HFF-Myc (cell line): ENCODE measurements around the gene GRIK2.

Experiments
- DNase-seq: peaks from one replicate; pipeline ENCODE4 v3.0.0-alpha.2; 2011; ENCODE audit warnings: low read depth; ENCODE audit errors: extremely low read depth
- H3K4me3 ChIP-seq: replicated peaks from 2 replicates; pipeline ENCODE4 v1.5.1; 2011; ENCODE audit warnings: low read depth, mild to moderate bottlenecking, control low read depth, low read length
- CTCF ChIP-seq: IDR thresholded peaks from 2 replicates; pipeline ENCODE4 v1.5.1; 2012; ENCODE audit warnings: mild to moderate bottlenecking, low read depth, low read length, control low read depth; ENCODE audit errors: missing control alignments

The GRIK2 gene

GRCh38 chr6:101909366-101909765, 515.9 kb downstream of the GRIK2 start:
- H3K4me3 ChIP-seq: no peak overlapping the region
- no peak for DNase-seq
- TF ChIP-seq CTCF: no peak

GRCh38 chr6:101912311-101912710, 518.8 kb downstream of the GRIK2 start:
- DNase-seq: no peak
- no peak for TF ChIP-seq CTCF
- no peak overlapping the region for H3K4me3 ChIP-seq

DNA sequence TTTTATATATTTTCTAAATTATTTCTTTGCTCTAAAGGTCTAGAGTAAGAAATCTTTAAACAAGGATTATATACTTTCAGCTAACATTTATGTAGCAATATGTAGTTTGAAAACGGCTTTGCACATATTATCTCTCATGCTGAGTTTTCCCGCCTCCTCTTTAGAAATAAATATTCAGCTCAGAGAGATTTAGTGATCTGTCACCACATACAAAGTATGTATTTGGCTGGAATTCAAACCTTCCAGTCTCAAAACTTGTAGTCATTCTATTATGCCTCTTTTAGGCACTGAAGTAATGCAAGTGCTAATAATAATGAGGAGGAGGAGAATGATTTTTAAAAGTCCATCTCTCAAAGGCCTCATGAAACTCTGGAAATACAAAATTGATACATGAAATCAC, 525.0 kb downstream of the GRIK2 start:
- no peak for TF ChIP-seq CTCF
- no peak overlapping the region for H3K4me3 ChIP-seq
- DNase-seq: no peak

DNA sequence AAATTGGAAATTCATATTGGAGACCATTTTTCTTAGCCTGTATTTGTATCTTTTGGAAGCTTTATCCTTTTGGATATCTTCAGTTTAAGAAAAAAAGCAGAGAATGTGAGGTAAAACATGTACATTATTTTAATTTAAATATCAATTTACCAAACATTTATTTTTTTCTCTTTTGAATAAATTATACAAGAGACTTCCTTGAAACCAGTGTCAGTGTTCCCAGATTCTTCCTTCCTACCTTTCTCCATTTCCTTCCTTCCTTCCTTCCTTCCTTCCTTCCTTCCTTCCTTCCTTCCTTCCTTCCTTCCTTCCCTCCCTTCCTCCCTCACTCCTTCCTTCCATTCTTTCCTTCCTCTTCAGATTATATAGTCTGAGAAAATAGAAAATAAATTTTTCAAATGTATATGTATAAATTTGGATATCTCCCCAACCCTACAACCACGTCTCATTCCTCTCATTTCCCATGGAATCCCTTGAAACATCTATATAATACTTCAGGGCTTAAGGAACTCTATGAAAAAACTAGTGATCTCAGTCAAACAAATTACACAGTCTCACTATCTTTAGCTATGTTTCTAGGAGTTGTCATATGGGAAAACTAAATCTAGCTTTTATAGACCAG, 528.4 kb downstream of the GRIK2 start:
- no peak overlapping the region for H3K4me3 ChIP-seq
- no peak for DNase-seq
- no peak for TF ChIP-seq CTCF

DNA sequence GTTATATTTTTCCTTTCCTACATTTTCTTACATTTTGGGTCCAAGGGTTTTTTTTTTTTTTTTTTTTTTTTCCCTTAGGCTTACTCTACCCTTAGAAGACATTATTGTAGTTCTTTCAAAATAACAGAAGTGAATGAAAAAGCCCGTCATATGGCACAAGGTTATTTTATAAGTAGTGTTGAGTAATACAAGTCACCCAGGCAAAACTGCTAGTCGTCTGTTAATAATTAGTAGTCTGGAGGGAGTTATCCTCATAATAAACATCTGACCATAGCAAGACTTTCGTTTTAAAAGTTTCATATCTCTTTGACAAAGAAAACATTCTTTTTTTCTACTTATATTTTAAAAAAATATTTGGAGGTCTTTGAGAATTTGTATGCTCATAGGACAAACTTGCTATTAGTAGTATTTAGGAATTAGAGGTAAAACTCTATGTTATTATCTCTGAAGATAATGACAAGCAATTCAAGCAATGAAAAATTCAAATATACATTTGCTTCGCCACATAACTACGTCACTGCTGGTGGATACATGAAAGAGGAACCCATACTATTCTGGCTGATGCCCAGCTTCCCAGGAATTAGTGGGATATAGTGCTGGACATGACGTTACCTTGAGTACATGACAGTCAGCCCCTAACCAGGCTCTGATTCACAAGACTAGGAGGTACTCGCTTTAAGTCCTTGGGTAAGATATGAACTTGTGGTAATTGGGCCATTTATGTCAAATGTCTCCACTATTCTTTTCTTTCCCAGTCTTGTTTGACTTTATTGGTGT, 532.8 kb downstream of the GRIK2 start:
- no peak for TF ChIP-seq CTCF
- H3K4me3 ChIP-seq: no peak overlapping the region
- DNase-seq: peak; percentile 10

GRCh38 chr6:101931766-101932165, 538.3 kb downstream of the GRIK2 start:
- no peak for TF ChIP-seq CTCF
- DNase-seq: no peak
- no peak overlapping the region for H3K4me3 ChIP-seq
